ENCODE measurements around the gene DOCK1.

The DOCK1 gene

DNA sequence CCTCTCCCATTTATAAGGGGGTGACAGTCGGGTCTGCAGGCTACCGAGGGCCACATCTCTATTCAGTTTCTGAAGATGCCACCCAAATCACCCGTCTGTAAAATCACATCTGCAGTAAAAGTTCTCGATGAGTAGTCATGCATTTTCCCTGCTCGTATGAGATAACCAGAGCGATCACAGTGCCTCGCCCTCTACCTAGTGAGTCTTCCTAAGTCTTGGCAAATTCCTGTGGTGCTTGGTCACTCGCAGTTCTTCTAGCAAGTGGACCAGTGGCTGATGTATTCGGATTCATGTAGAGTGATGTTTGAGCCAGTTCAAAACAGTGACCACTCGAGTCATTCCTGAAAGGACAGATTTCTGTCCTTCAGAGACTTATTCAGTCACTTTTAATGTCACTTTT lies 246.3 kb downstream of the DOCK1 start:
- no peaks in the 10 kb centered on the region for H4K20me1 ChIP-seq
- H3K9ac ChIP-seq: no peak overlapping the region
- H3K27ac ChIP-seq: no peak overlapping the region
- TF ChIP-seq Cebpa-rat (IDR thresholded peaks at IDR 0.05): no peak
- H3K4me1 ChIP-seq: peaks cover 5% of the 10 kb centered on the region; the same call in 1 of the 2 replicates
- H3K27me3 ChIP-seq: no peaks in the 10 kb centered on the region
- H3K4me2 ChIP-seq: no peak overlapping the region
- H3K36me3 ChIP-seq: no peaks in the 10 kb centered on the region
- H3K4me3 ChIP-seq: no peak overlapping the region
- H3K9me3 ChIP-seq: no peaks in the 10 kb centered on the region

DNA sequence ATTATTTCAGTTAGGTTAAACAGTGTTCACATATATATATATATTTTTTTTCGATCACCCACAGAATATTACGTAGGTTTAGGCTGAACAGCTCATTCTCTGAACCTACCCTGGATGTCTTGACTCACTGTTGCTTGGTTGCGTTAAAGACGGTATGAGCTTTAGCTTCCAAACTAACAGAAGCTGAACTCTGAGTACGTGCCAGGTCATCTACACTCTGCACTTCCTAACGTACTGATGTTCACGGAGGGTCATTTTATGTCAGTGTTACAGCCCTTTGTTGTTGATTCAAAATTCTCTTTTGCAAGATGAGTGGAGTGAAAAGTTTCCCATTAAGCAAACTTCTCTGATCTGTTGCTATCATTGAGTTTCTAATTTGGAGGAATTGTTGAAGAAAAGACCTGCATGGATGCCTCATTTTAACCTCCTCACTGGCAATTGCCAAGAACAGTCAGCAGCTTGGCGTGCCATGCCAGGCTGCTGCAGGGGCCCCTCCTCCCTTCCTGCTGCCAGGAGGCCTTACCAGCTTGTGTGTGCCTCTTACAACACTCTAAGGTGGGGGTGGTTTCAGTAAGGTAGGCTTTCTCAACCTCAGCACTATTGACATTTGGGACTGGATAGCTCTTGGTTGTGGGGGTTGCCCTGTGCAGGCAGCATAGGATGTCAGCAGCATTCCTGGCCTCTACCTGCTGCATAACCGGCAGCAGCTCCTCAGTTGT lies 246.9 kb downstream of the DOCK1 start:
- Histone ChIP-seq H3K9ac (no peak overlapping the region), H4K20me1 (no peaks in the 10 kb centered on the region), H3K27me3 (no peaks in the 10 kb centered on the region), H3K4me1 (peaks cover 6% of the 10 kb centered on the region), H3K9me3 (no peaks in the 10 kb centered on the region), H3K4me3 (no peak overlapping the region), H3K27ac (no peak overlapping the region), H3K36me3 (no peaks in the 10 kb centered on the region), H3K4me2 (no peak overlapping the region)
- TF ChIP-seq Cebpa-rat (IDR thresholded peaks at IDR 0.05): no peak

DNA sequence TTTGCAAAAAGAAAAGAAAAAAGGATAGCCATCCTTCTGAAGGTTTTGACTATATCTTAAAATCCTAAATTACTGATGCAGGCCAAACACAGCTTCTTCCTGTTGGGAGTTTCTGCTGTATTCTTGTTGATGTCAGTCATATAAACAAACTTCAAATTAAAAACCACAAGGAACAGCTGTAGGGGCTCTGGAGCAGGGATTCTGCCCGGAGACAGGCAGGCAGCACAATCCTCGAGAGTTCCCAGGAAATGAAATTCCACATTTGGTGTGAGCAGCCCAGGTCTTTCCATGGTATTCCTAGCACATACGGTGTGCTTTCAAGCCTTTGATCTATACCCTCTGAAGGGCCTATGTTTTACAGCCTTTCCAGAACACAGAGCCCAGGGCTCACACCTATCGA lies 248.0 kb downstream of the DOCK1 start:
- Histone ChIP-seq H3K9me3 (no peaks in the 10 kb centered on the region), H3K27ac (no peak overlapping the region), H3K36me3 (no peaks in the 10 kb centered on the region), H3K9ac (no peak overlapping the region), H4K20me1 (no peaks in the 10 kb centered on the region), H3K4me1 (peaks cover 15% of the 10 kb centered on the region), H3K4me2 (no peak overlapping the region), H3K4me3 (no peak overlapping the region), H3K27me3 (no peaks in the 10 kb centered on the region)
- TF ChIP-seq Cebpa-rat (IDR thresholded peaks at IDR 0.05): no peak

DNA sequence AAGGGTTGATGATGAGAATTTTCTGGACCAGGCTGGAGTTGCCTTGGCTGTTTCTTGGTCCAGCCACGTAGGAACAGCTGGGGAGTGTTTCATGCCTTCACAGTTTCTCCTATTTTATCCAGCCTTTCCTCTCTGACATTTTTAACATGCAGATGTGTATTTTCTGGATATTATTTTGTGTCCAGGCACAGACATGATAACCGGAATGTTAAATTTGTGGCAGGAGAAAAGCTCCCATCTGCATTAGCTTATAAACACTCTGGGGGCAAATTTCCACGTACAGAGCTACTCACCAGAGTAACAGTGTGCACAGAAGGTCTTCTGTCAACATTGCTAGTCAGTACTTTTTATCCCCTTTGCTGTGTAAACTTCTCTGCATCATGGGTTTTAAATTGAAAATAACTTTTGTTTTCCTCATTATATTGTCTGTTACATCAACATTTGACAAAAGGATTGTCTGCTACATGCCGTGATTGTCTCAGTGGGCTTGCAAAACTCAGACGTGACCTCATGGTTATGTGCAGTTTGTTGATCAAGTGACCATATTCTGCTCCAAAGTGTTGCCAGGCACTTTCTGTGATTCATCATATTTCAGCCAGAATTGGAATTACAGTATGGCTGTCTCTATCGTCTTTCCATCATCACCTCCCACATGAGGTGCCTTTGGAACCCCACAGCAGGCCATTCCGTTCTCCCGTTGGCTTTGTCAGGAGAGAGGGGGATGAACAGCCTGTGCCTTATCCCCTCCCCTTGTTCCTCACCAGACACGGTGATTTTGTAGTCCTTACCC lies 249.8 kb downstream of the DOCK1 start:
- H3K9ac ChIP-seq: no peak overlapping the region
- H4K20me1 ChIP-seq: no peaks in the 10 kb centered on the region
- peaks cover 15% of the 10 kb centered on the region for H3K4me1 ChIP-seq
- no peak overlapping the region for H3K4me2 ChIP-seq
- no peaks in the 10 kb centered on the region for H3K27me3 ChIP-seq
- no peaks in the 10 kb centered on the region for H3K36me3 ChIP-seq
- H3K4me3 ChIP-seq: no peak overlapping the region
- no peaks in the 10 kb centered on the region for H3K9me3 ChIP-seq
- no peak overlapping the region for H3K27ac ChIP-seq
- TF ChIP-seq Cebpa-rat (IDR thresholded peaks at IDR 0.05): no peak

DNA sequence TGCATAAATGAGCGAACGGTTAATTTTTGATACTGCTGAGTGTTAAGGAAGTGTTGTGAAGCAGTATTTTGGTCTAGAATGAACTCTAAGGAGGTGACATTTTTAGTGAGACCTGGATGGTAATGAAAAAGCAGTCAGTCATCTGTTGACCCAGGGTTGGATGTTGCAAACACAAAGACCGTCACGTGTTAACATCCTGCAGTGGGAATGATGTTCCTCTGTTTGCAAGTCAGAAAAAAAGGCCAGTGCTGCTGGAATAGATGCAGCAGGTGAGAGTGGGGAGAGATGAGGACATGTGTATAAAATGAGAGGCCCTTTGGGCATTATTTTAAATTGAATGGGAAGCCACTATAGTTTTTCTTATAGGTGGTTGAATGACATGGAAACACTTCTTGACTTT lies 251.9 kb downstream of the DOCK1 start:
- Histone ChIP-seq H3K36me3 (no peaks in the 10 kb centered on the region), H3K9ac (no peak overlapping the region), H3K27ac (no peak overlapping the region), H4K20me1 (no peaks in the 10 kb centered on the region), H3K27me3 (no peaks in the 10 kb centered on the region), H3K9me3 (no peaks in the 10 kb centered on the region), H3K4me2 (0 out of 2 replicates have a peak overlapping the region, but pooled peaks have one; percentile 18), H3K4me1 (peaks cover 15% of the 10 kb centered on the region), H3K4me3 (no peak overlapping the region)
- TF ChIP-seq Cebpa-rat (IDR thresholded peaks at IDR 0.05): no peak

DNA sequence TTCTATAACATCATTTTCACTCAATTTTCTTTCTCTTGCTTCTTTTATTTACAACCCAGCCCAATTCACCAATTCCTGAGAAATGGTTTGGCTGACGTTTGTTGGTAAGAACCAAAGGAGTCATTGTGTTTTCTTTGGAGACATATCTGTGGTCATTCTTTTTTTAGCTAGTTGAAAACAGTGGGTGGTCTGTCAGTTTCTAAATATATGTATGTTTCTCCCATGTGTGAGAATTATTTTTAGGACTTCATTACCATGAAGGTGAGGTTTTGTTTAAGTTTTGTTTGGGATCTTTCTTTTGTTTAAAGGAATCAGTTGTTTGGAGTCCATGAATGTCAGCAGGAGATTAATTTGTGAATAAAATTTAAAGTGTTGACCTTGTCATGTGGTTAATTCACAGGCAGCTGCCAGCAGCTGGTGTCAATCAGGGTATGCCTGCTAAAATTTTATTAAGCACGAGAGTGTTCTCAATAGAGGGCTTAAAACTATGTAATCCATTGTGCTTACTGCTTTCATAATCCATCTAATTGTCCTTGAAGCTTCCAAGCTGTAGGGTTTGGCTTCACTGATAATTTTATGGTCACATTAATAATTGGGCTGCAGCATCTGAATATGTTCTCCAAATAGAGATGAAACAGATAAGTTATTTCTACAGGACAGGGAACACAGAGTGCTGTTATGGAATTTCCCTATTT lies 252.4 kb downstream of the DOCK1 start:
- TF ChIP-seq Cebpa-rat (IDR thresholded peaks at IDR 0.05): no peak

DNA sequence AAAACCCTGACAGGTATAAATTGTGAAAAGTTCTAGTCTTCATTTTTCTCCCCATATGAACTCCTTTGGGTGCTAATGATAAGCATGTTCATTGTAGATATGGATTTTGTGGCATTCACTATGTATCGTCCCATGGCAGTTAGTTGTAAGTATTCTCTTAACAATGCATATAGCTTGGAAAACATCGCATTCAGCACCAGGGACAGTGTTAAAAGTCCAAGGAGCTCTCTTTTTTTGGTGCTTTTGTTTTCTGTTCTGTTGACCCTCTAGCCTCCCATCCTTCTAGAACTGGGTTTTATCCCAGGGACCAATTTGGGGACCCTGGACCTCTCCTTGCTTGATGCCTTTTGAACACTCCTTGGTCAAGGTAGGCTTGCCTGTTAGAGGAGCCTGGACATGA lies 253.4 kb downstream of the DOCK1 start:
- TF ChIP-seq Cebpa-rat (IDR thresholded peaks at IDR 0.05): no peak
- H3K36me3 ChIP-seq: no peaks in the 10 kb centered on the region
- H3K27ac ChIP-seq: no peak overlapping the region
- no peak overlapping the region for H3K9ac ChIP-seq
- no peak overlapping the region for H3K4me2 ChIP-seq
- no peaks in the 10 kb centered on the region for H4K20me1 ChIP-seq
- no peaks in the 10 kb centered on the region for H3K9me3 ChIP-seq
- H3K4me1 ChIP-seq: peaks cover 15% of the 10 kb centered on the region
- no peaks in the 10 kb centered on the region for H3K27me3 ChIP-seq
- H3K4me3 ChIP-seq: no peak overlapping the region

More for the DNA sequence above, 252.4 kb downstream of the DOCK1 start:
- H4K20me1 ChIP-seq: no peaks in the 10 kb centered on the region
- H3K36me3 ChIP-seq: no peaks in the 10 kb centered on the region
- no peak overlapping the region for H3K27ac ChIP-seq
- no peaks in the 10 kb centered on the region for H3K27me3 ChIP-seq
- H3K9me3 ChIP-seq: no peaks in the 10 kb centered on the region
- no peak overlapping the region for H3K9ac ChIP-seq
- H3K4me1 ChIP-seq: peaks cover 15% of the 10 kb centered on the region
- H3K4me2 ChIP-seq: peak overlapping the region; percentile 18
- H3K4me3 ChIP-seq: no peak overlapping the region

DNA sequence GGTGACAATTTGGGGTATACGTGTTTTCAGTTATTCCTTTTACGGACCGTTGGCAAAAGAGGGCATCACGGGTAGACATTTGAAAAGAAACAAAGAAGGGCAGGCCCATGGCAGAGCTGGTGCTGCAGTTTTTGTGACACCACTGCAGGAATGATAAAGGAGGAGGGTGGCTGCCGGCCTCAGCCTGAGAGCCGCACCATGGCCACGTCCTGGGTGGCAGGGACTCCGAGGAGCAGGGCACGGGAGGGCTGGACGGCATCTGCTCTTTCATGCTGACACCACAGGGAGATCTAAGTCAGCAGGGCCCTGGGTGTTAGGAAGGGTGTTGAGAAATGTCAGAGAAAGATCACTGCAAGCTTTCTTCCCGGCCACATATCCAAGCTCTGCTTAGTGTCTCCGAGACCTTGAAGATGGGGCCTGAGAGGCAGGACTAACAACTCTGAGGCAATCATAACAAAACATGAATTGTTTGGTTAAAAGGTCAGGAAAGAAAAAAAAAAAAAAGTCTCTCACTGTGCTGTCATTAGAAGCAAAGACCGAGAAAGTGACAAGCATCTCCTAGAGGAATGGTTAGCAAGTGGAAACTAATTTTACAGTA lies 254.5 kb downstream of the DOCK1 start:
- H4K20me1 ChIP-seq: no peaks in the 10 kb centered on the region
- TF ChIP-seq Cebpa-rat (IDR thresholded peaks at IDR 0.05): no peak

DNA sequence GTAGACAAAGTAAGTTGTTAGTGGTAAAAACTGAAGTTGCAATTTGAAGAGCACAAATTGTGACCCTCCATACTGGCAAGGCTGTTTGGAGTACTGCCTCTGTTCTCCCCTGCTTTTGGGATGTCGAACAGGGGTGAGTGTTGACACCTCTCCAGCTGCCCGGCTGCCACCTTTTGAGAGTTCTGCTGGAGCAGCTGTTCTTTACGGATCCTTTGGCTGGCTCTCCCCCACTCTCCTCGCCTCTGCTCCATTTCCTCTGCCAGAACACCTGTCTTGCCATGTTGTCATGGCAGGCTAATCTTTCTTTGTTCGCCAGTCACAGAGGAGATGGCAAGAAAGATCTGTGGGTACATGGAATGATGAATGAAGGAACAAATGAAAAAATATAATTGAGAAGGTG lies 256.3 kb downstream of the DOCK1 start:
- Histone ChIP-seq H3K27ac (no peak overlapping the region), H3K4me3 (no peak overlapping the region), H3K9ac (no peak overlapping the region), H4K20me1 (no peaks in the 10 kb centered on the region), H3K4me2 (no peak overlapping the region), H3K4me1 (peaks cover 10% of the 10 kb centered on the region), H3K27me3 (no peaks in the 10 kb centered on the region), H3K9me3 (no peaks in the 10 kb centered on the region), H3K36me3 (no peaks in the 10 kb centered on the region)
- no peak for TF ChIP-seq Cebpa-rat (IDR thresholded peaks at IDR 0.05)

More for the DNA sequence above, 254.5 kb downstream of the DOCK1 start:
- Histone ChIP-seq H3K27ac (no peak overlapping the region), H3K9ac (no peak overlapping the region), H3K27me3 (no peaks in the 10 kb centered on the region), H3K9me3 (no peaks in the 10 kb centered on the region), H3K4me1 (peaks cover 15% of the 10 kb centered on the region), H3K36me3 (no peaks in the 10 kb centered on the region), H3K4me2 (no peak overlapping the region), H3K4me3 (no peak overlapping the region)
